IPS-15b (cell line): ENCODE results near the gene SUSD5.
"Not testable (repeated sequence)": the region's sequence is repeated elsewhere in the genome, so short reads cannot be mapped to it uniquely, and the experiment has no call there.

ENCODE experiments used
- H3K27me3 ChIP-seq: one replicate; pipeline ENCODE4 v1.6.1; 2013; ENCODE audit warnings: low read length; ENCODE audit not compliant: control insufficient read depth, insufficient read depth
- H3K36me3 ChIP-seq: one replicate; pipeline ENCODE4 v1.6.1; 2013; ENCODE audit warnings: low read length; ENCODE audit not compliant: control insufficient read depth, insufficient read depth
- H3K4me1 ChIP-seq: one replicate; pipeline ENCODE4 v1.6.1; 2013; ENCODE audit warnings: mild to moderate bottlenecking, low read length; ENCODE audit not compliant: control insufficient read depth, insufficient read depth
- H3K4me3 ChIP-seq: one replicate; pipeline ENCODE4 v1.5.1; 2013; ENCODE audit warnings: low read depth, low read length
- H3K9ac ChIP-seq: one replicate; pipeline ENCODE4 v1.6.1; 2013; ENCODE audit warnings: low read depth, mild to moderate bottlenecking, low read length
- H3K9me3 ChIP-seq: one replicate; pipeline ENCODE4 v1.6.1; 2013; ENCODE audit warnings: mild to moderate bottlenecking, low read length; ENCODE audit not compliant: control insufficient read depth, insufficient read depth

SUSD5 gene

GRCh38 chr3:33130144-33130543, 88.5 kb downstream of the SUSD5 start:
- Histone ChIP-seq H3K27me3 (no peaks in the 10 kb centered on the region), H3K9me3 (no peaks in the 10 kb centered on the region), H3K4me1 (peaks cover 6% of the 10 kb centered on the region), H3K36me3 (peaks cover 12% of the 10 kb centered on the region), H3K9ac (no peak overlapping the region), H3K4me3 (no peak overlapping the region)

GRCh38 chr3:33128706-33129105, 89.9 kb downstream of the SUSD5 start:
- no peak overlapping the region for H3K4me3 ChIP-seq
- no peaks in the 10 kb centered on the region for H3K27me3 ChIP-seq
- no peaks in the 10 kb centered on the region for H3K9me3 ChIP-seq
- peaks cover 6% of the 10 kb centered on the region for H3K4me1 ChIP-seq
- H3K36me3 ChIP-seq: peaks cover 10% of the 10 kb centered on the region
- no peak overlapping the region for H3K9ac ChIP-seq

- H3K36me3 ChIP-seq: peaks cover 8% of the 10 kb centered on the region
- H3K4me1 ChIP-seq: no peaks in the 10 kb centered on the region
- no peak overlapping the region for H3K9ac ChIP-seq
- H3K9me3 ChIP-seq: no peaks in the 10 kb centered on the region
- H3K27me3 ChIP-seq: no peaks in the 10 kb centered on the region
- no peak overlapping the region for H3K4me3 ChIP-seq
Observed at GRCh38 chr3:33125840-33126239, 92.8 kb downstream of the SUSD5 start.

GRCh38 chr3:33124638-33125037, 94.0 kb downstream of the SUSD5 start:
- peaks cover 11% of the 10 kb centered on the region for H3K36me3 ChIP-seq

GRCh38 chr3:33122991-33123390, 95.6 kb downstream of the SUSD5 start:
- no peak overlapping the region for H3K9ac ChIP-seq
- no peaks in the 10 kb centered on the region for H3K9me3 ChIP-seq
- no peak overlapping the region for H3K4me3 ChIP-seq
- H3K4me1 ChIP-seq: no peaks in the 10 kb centered on the region
- peaks cover 11% of the 10 kb centered on the region for H3K36me3 ChIP-seq
- H3K27me3 ChIP-seq: no peaks in the 10 kb centered on the region

More at GRCh38 chr3:33124638-33125037, 94.0 kb downstream of the SUSD5 start:
- Histone ChIP-seq H3K9ac (no peak overlapping the region), H3K4me1 (no peaks in the 10 kb centered on the region), H3K27me3 (no peaks in the 10 kb centered on the region), H3K9me3 (no peaks in the 10 kb centered on the region), H3K4me3 (no peak overlapping the region)

- peaks cover 8% of the 10 kb centered on the region for H3K36me3 ChIP-seq
- no peak overlapping the region for H3K9ac ChIP-seq
Observed at GRCh38 chr3:33119891-33120290, 98.7 kb downstream of the SUSD5 start.

GRCh38 chr3:33117461-33117860, 101.1 kb downstream of the SUSD5 start:
- Histone ChIP-seq H3K36me3 (peaks cover 10% of the 10 kb centered on the region), H3K4me3 (no peak overlapping the region), H3K9ac (no peak overlapping the region), H3K9me3 (no peaks in the 10 kb centered on the region), H3K27me3 (no peaks in the 10 kb centered on the region), H3K4me1 (no peaks in the 10 kb centered on the region)

More at GRCh38 chr3:33119891-33120290, 98.7 kb downstream of the SUSD5 start:
- Histone ChIP-seq H3K4me3 (no peak overlapping the region), H3K9me3 (no peaks in the 10 kb centered on the region), H3K4me1 (no peaks in the 10 kb centered on the region), H3K27me3 (no peaks in the 10 kb centered on the region)

GRCh38 chr3:33115024-33115768, 103.4 kb downstream of the SUSD5 start:
- Histone ChIP-seq H3K4me1 (no peaks in the 10 kb centered on the region), H3K36me3 (peaks cover 2% of the 10 kb centered on the region), H3K9me3 (no peaks in the 10 kb centered on the region), H3K4me3 (peak overlapping the region; percentile 95), H3K9ac (no peak overlapping the region), H3K27me3 (no peaks in the 10 kb centered on the region)

- Histone ChIP-seq H3K9ac (no peak overlapping the region), H3K36me3 (peaks cover 2% of the 10 kb centered on the region), H3K27me3 (no peaks in the 10 kb centered on the region), H3K9me3 (no peaks in the 10 kb centered on the region), H3K4me3 (peak overlapping the region; percentile 95), H3K4me1 (no peaks in the 10 kb centered on the region)
Observed at GRCh38 chr3:33114622-33115023, 104.0 kb downstream of the SUSD5 start.

GRCh38 chr3:33113772-33114621, 104.6 kb downstream of the SUSD5 start, which contains the start of gene CRTAP:
CRTAP (plus strand) TSS chr3:33114014; CDS start chr3:33114078, 64 bp downstream.
- Histone ChIP-seq H3K9ac (peak within 1 kb of the TSS; percentile 73), H3K4me3 (peak within 1 kb of the TSS; percentile 95), H3K4me1 (no peaks in the 10 kb centered on the region), H3K36me3 (peaks cover 2% of the 10 kb centered on the region), H3K9me3 (no peaks in the 10 kb centered on the region), H3K27me3 (no peaks in the 10 kb centered on the region)

- H3K4me1 ChIP-seq: no peaks in the 10 kb centered on the region
- H3K9ac ChIP-seq: no peak overlapping the region
- H3K4me3 ChIP-seq: no peak overlapping the region
- H3K9me3 ChIP-seq: no peaks in the 10 kb centered on the region
- H3K27me3 ChIP-seq: no peaks in the 10 kb centered on the region
- peaks cover 2% of the 10 kb centered on the region for H3K36me3 ChIP-seq
Observed at GRCh38 chr3:33111581-33111980, 107.0 kb downstream of the SUSD5 start.

GRCh38 chr3:33106854-33107253, 111.8 kb downstream of the SUSD5 start:
- not testable (repeated sequence) for H3K36me3 ChIP-seq, H3K27me3 ChIP-seq, H3K4me1 ChIP-seq, H3K4me3 ChIP-seq, H3K9ac ChIP-seq, H3K9me3 ChIP-seq
